Lower leg skin (tissue), 4 donors: ENCODE results near the gene TXLNB. TPM values are rescaled to one million over a fixed set of nuclear protein-coding genes. Genes with fewer than 3 reads are reported as not detected.

ENCODE experiments used
- DNase-seq, 2 donors: peaks; one replicate each; pipeline ENCODE4 v3.0.0-alpha.2; 2019; ENCODE audit warnings: low spot score in 2 of 2
- H3K4me3 ChIP-seq: fragments of 200-600 bp; sonication (generic); 2 replicates; pipeline ENCODE4 v1.5.1; 2017; ENCODE audit warnings: mild to moderate bottlenecking, low read depth; ENCODE audit not compliant: poor library complexity, severe bottlenecking
- POLR2A ChIP-seq, 2 donors: fragments of 450-650 bp; IDR thresholded peaks; one replicate each; pipeline ENCODE4 v1.6.1; 2016 to 2017; ENCODE audit warnings: antibody characterized with exemption in 2 of 2, mild to moderate bottlenecking in 1 of 2, moderate library complexity in 1 of 2
- WGBS, 2 donors: methylation state at CpG; one replicate each; pipeline ENCODE4 v1.1.5; 2018; 5-methylcytosine and 5-hydroxymethylcytosine counted together
- intact Hi-C: fragments of 100-400 bp; cut with DNase I; formaldehyde crosslinking; loops from one replicate; pipeline ENCODE4 v1.15.0; 2023; ENCODE audit warnings: low total_unique reads
- total RNA-seq, 4 donors: library from RNA; depleted of rRNA; stranded (reverse); fragments of >200 nt; gene quantifications; one replicate each; pipeline ENCODE4 v1.1.0, GENCODE V29; 2016
- TF ChIP-seq, protein P1 (sequence below), 3 donors: fragments of 450-650 bp; IDR thresholded peaks; one replicate each; pipeline ENCODE4 v1.5.1; 2016; ENCODE audit warnings: antibody characterized with exemption in 3 of 3, mild to moderate bottlenecking in 3 of 3, moderate library complexity in 2 of 3

The TXLNB gene
- total RNA-seq, 4 donors from 2014 or later = 0.27 to 0.29 TPM; not detected in 2

DNA sequence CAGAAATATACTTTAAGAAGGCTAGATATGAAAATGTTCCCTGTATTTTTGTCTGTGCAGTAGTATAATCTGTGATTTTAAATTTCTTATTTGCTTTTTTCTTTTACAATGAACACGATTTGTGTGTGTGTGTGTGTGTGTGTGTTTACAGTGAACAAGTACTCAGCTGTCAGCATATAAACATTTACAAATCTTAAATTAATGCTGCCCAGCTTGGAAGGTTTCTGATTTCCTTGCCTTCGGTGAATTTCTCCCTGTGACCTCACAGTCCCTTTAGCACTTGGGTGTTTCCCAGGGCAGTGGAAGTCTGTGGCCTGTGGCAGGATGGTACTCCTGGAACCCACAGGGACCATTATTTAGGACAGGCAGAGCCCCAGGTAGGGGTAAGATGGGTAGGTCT is 37.6 kb downstream of the TXLNB start:
- TF ChIP-seq POLR2A (IDR thresholded peaks at IDR 0.05) = no peak
- TF ChIP-seq, protein P1, sequence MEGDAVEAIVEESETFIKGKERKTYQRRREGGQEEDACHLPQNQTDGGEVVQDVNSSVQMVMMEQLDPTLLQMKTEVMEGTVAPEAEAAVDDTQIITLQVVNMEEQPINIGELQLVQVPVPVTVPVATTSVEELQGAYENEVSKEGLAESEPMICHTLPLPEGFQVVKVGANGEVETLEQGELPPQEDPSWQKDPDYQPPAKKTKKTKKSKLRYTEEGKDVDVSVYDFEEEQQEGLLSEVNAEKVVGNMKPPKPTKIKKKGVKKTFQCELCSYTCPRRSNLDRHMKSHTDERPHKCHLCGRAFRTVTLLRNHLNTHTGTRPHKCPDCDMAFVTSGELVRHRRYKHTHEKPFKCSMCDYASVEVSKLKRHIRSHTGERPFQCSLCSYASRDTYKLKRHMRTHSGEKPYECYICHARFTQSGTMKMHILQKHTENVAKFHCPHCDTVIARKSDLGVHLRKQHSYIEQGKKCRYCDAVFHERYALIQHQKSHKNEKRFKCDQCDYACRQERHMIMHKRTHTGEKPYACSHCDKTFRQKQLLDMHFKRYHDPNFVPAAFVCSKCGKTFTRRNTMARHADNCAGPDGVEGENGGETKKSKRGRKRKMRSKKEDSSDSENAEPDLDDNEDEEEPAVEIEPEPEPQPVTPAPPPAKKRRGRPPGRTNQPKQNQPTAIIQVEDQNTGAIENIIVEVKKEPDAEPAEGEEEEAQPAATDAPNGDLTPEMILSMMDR (IDR thresholded peaks at IDR 0.05) = no peak
- H3K4me3 ChIP-seq = no peak overlapping the region
- WGBS, 2 donors = 81 to 84% methylated on average over 2 of the region's 2 CpGs
- intact Hi-C loops = no loop called here
- no peak for DNase-seq

DNA sequence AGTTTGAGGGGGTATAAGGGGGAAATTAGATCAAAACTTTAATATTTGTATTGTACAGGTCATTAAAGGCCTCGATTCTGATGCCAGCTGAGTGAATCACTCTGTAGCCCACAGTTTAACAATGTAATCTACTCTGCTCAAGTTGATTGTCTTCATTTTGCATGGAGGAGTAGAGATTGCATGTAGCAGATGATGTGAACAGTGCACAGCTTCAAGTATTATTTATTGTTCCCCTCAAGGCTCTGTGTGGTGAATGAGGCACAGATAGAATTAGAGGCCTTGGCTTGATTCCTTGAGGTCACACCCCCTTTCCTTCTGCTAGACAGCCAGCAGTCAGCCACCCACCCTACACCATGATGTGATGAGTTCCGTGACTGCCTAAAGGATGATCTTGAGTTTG is 38.1 kb downstream of the TXLNB start:
- no peak overlapping the region for H3K4me3 ChIP-seq
- intact Hi-C loops = no loop called here
- no peak for DNase-seq
- WGBS, 2 donors = 71 to 77% methylated on average over 2 of the region's 2 CpGs
- TF ChIP-seq, protein P1 (IDR thresholded peaks at IDR 0.05) = no peak
- no peak for TF ChIP-seq POLR2A (IDR thresholded peaks at IDR 0.05)

DNA sequence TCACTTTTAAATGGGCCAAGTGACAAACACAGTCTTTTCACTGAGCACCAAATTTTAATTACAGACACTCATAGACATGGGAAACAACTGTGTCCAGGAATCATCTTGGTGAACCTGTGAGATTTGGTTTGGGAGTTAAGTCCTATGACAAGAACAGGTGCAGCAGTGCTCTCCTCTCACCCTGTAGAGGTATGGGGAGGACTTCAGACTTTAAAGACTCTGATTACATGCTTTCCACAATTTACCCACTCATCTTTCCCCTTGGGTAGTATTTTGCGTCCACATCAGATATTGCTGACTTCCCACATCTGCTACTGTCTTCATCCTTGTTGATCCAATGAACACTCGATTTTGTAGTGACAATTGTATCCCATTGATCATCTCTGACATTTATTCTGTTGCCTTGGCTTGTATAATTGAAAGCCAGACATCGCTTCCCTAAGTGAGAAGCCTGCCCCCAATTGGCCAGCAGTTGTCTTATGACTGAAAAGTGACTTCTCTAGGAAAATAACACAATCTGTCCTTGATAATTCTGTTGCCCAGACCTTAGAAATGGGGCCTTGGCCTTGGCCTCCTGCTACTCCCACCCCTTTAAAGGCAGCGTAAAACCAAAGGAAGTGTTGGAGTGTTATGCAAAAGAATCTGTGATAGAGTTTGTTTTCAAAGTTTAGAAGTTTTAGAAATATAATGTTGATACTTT is 40.0 kb downstream of the TXLNB start:
- DNase-seq = no peak
- 76 to 84% methylated on average over 4 of the region's 4 CpGs for WGBS, 2 donors
- TF ChIP-seq, protein P1 (IDR thresholded peaks at IDR 0.05) = no peak
- no peak for TF ChIP-seq POLR2A (IDR thresholded peaks at IDR 0.05)
- intact Hi-C loops = no loop called here
- no peak overlapping the region for H3K4me3 ChIP-seq

DNA sequence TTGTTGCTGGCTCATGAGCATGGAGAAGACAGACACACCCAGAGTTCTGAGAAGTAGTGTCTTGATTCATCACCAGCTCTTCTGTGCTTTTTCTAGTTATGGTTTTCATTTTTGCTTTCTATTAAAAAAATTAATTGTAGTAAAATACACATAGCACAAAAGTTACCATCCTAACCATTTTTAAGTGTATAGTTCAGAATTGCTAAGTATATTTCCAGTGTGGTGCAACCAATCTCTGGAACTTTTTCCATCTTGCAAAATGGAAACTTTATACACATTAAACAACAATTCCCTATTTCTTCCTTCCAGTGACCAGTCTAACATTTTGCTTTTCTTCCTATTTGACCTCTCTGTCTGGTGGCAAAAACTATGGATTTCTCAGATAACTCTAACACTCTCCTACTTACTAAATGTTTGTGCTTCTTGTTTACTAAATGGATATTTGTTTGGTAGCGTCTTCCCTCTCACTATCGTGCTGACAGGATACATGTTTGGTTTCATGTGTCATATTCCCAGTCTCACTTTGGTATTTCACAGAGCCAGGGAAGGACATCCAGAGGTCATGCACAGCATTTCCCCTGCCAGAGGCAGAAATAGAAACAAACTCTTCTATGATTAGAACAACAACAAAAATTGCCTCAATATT is 40.6 kb downstream of the TXLNB start:
- WGBS, 2 donors = 29 to 38% methylated on average over 2 of the region's 2 CpGs
- no peak overlapping the region for H3K4me3 ChIP-seq
- TF ChIP-seq POLR2A (IDR thresholded peaks at IDR 0.05) = no peak
- TF ChIP-seq, protein P1 (IDR thresholded peaks at IDR 0.05) = no peak
- DNase-seq = no peak
- intact Hi-C loops = no loop called here

DNA sequence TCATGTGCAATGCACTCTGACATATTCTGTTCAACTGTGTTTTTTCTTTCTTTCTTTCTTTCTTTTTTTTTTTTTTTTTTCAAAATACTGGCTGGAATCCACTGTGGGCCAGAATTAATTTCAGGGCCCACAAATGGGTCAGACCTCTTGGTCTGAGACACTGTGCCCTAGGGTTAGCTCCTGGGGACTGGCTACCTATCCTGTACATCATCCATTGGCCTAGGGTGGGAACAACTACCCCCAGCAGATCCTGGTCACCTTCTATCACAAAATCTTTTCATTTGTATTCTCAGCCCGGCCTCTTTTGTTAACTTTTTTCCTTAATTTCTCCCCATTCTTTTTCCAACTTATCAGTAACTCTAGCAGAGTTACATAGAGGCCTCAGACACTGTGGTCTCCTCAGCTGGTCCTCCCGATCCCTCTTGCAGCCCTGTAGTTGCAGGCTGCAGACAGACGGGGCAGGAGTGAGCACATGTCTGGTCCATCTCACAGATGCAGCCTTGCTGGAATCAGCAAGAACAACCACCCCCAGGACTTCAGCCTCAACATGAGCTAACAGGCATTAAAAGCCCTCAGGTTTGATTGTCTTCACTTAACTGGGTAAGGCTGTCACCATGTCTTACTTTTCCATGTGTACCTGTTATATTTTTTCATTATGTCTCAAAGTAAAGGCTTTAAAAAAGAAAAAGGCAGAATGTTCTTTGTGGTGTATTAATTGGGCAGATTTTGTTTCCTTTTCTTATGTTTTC is 41.3 kb downstream of the TXLNB start:
- H3K4me3 ChIP-seq = no peak overlapping the region
- 42 to 45% methylated on average over 3 of the region's 3 CpGs for WGBS, 2 donors
- DNase-seq = peak; percentile 51 to 91
- no peak for TF ChIP-seq POLR2A (IDR thresholded peaks at IDR 0.05)
- TF ChIP-seq, protein P1 (IDR thresholded peaks at IDR 0.05) = peak in 1 of 3 donors; percentile 29
- intact Hi-C loops = no loop called here
